Endometrium (tissue), 2 donors: ENCODE results near the gene RAB6D.
A peak's percentile ranks its signal among the peaks of the same experiment; 100 is the strongest.
"Not testable (repeated sequence)": the region's sequence is repeated elsewhere in the genome, so short reads cannot be mapped to it uniquely, and the experiment has no call there.

ENCODE experiments used
- FAIRE-seq: peaks from 2 replicates; lab custom pipeline; 2012; peaks lifted over from hg19 to GRCh38; lab: Jason Lieb, UNC
- donor health status: control.
- donor health status: control.

Gene RAB6D

DNA sequence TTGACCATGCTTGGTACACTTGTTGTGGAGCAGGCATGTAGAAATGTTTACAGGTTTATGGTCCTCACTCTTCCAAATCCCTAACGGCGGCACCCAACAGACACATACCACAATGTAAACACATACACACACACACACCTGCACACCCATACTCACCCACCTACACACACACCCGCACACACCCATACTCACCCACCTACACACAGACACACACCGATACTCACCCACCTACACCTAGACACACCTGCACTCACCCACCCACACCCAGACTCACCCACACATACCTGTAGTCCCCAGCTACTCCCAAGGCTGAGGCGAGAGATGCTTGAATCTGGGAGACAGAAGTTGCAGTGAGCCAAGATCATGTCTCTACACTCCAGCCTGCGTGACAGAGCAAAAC is 1.5 kb upstream of the RAB6D start:
- FAIRE-seq: no peak

DNA sequence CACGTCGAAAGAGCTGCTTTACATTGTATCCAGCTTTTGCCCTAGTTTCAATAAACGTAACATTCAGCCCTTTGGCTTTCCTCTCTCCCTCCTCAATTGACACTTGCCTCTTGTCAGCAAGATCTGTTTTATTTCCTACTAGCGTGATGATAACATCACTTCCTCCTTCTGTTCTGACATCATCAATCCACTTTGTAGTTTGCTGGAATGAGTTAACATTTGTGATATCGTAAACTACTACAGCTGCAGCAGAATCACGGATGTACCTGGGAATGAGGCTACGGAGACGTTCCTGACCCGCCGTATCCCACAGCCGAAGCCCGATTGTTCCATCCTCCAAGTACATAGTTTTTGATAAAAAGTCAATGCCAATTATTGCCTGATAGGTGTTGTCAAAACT is 755 bp downstream of the RAB6D start:
- peak; percentile 4 for FAIRE-seq

DNA sequence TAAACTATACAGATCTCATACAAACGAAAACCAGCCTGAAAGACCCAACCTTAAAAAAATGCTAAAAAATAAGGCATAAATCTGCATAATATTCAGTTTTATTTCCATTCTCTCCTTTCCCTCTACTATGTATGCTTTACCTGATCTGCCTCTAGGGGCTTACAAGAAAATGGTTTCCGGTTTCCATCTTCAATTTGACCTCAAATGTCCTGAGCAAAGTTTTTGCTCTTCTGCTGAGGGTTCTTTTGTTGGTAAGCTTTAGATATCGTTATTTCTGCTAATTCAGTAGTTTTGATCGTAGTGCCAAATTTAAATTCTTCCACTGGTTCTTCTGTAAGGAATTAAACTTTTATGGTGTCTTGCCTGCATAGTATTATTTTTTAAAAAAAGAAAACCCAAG is 2.2 kb downstream of the RAB6D start:
- not testable (repeated sequence) for FAIRE-seq

DNA sequence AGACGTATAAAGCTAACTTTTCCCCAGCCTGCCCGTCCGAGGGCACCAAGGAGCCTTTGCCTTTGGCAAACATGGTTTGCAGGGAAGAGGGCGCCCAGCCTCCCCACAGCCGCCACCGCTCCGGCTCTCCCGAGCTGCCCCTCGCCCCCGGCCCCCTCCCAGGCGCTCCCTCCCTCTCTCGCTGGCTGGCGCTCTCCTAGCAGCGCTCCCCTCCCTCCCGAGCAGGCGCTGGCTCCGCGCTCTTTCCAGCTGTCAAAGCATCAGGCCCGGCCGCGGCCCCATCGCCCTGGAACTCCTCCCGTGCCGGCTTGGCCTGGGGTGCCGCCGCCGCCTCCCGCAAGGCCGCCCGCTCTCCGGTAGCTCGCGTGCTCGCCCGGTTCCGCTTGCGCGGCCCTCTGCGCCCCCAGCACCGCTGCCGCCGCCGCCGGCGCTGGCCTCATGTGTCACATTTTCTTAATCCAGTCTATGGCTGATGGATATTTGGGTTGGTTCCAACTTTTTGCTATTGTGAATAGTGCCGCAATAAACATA is 10.7 kb downstream of the RAB6D start:
- FAIRE-seq: not testable (repeated sequence)

DNA sequence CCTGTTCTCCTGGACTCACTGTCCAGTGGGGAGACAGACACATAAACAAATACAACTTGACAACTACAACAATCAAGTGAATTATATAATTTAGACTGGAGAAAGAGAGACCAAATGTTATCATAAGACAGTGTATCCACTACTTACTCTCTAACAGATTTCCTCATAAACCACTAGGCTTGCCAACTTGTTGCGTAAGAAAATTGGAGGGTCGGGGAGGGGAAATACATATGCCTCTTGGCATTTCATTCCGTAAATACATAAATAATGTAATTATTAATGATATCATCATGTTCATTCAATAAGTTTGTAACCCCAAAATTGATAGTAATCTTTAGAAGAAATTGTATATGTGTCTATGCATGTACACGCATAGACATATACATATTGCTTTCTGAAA is 14.9 kb downstream of the RAB6D start:
- FAIRE-seq: no peak

DNA sequence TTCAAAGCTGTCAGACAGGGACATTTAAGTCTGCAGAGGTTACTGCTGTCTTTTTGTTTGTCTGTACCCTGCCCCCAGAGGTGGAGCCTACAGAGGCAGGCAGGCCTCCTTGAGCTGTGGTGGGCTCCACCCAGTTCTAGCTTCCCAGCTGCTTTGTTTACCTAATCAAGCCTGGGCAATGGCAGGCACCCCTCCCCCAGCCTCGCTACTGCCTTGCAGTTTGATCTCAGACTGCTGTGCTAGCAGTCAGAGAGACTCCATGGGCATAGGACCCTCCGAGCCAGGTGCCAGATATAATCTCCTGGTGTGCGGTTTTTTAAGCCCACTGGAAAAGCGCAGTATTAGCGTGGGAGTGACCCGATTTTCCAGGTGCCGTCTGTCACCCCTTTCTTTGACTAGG is 16.9 kb downstream of the RAB6D start:
- not testable (repeated sequence) for FAIRE-seq

DNA sequence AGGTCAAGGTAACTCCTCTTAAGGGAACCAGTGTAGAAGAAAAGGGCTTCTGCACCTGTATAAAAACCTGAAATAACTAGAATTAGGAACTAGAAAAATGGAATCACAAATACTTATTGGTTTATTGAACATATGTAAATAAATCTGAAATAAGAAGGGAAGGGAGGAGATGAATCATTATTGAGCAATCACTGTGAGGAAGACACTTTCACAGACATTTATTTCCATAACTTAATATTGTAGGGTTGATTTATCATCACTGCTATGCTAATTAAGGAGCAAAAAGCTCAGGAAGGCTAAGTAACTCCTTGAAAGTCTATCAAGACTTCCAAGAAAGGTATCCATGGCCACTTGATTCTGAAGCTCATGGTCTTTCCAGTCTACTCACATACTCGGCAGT is 24.7 kb downstream of the RAB6D start:
- FAIRE-seq: not testable (repeated sequence)

DNA sequence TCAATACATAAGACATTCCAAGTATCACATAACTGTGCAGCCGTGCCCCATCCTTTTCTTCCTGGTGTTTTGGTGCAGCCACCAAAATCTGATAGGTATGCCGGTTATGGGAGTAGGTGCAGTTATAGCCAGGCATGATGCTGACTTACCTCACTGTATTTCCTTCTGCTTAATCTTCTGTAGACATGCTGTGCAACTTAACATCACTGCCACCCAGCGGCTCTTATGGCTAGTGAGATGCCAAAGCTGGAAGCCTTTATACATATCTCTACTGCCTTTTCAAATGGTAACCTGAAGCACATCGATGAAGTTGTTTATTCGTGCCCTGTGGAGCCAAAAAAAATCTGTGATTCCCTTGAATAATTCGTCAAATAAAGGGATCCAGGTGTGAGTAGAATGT is 28.6 kb downstream of the RAB6D start:
- not testable (repeated sequence) for FAIRE-seq

DNA sequence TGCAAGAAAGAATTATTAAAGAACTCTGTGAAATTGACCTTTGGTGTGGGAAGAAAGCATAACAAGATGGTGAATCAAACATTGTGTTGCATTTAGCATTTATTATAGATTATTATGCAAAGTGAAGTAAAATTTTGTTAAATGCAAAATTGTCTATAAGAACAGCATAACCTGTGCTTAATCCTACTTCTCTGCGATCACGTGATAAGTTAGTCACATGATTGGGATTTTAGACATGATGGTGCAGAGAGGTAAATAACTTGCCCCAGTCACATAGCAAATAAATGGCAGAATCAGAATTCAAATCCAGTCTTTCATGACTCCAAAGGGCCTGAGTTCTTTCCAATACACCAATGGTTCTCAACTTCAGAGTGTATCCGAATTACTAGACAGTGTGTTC is 31.3 kb downstream of the RAB6D start:
- FAIRE-seq: not testable (repeated sequence)

DNA sequence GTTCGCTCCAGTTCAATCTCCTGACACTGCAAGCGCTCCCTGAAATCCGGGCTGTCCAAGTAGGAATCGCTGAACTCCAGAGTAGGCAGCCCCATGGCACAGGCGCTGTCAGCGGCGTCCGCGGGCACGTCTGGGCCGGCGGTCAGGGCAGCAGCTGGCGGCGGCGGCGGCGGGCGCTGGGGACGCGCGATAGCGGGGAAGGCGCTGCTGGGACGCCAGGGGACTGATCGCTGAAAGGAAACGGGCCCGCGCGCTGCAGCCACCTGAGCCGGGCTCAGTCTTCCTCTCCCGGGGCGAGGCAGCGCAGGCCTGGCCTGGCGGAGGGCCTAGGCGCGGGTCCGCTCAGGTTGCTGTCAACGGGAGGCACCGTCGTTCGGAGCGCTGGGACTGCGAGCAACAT is 33.0 kb downstream of the RAB6D start:
- FAIRE-seq: not testable (repeated sequence)

DNA sequence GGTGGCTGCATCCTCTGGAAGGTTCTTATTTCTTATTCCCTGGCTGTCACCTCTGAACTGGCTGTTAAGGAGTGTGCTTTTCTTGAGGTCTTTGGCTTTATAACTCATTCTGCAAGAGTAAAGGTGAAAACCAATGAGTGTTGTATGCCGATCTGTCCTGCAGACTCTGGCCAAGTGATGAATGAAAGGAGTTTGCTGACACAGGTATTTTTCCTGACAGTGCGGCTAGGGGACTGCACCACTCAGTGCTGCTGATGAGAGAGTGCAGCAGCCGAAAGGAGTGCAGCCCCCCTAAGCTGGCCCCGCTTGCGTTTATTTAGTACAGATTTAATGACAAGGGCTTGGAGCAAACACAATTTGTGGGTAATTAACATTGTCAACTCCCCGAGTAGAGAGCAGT is 41.8 kb downstream of the RAB6D start:
- FAIRE-seq: no peak

DNA sequence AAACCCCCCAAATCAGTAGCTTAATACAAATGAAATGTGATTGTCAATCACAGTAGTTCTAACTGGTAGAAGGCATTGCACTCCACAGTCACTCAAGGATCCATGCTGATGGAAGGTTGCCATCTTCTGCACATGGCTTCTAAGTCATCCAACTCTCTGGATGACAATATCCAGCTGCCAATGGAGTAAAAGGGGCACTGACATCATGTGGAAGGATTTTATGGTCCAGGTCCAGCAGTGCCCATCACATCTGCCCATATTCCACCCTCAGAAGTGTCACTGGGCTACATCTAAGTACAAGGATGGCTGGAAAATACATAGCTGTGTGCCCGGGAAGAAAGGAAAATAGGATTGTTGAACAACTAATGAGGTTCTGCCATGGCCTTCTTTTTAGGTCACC is 42.6 kb downstream of the RAB6D start:
- FAIRE-seq: not testable (repeated sequence)

DNA sequence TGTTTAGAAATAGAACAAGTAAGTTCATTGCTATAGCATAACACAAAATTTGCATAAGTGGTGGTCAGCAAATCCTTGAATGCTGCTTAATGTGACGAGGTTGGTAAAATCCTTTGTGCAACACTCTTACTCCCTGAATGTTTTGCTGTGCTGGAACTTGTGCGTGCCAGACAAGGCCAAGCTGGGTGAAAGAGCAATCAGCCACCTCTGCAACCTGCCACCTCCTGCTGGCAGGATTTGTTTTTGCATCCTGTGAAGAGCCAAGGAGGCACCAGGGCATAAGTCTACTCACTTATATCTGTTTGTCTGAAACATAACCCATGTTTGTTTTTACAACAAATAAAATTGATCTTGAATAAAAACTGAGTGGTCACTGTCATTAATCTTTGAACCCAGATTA is 53.0 kb downstream of the RAB6D start:
- not testable (repeated sequence) for FAIRE-seq
